ENCODE measurements around the gene NOL4L. TPM values are rescaled to one million over a fixed set of nuclear protein-coding genes. Genes with fewer than 3 reads are reported as not detected.

NOL4L gene
- total and polyA plus RNA-seq, 2 experiments from 2014 or later = 38.8 to 39.2 TPM

DNA sequence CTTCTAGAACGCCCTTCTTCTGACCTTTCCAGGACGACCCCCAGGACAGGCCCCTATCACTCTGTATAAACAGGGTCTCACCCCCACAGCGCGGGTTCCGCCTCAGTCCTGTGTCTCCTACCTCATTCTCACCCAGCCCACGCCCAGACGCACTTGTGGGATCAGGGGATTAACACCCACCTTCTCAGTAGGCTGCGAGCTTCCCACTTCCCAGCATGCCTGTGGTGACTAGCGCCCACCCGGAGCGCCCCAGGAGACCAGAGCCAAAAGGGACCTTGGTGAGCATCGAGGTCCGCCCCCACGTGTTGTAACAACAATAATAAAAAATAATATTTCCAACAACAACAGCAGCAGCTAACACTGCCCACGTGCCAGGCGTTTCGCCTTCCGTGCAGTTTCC lies 40.9 kb upstream of the NOL4L start:
- peaks cover 21% of the 10 kb centered on the region for H3K4me1 Mint-ChIP-seq
- no peak overlapping the region for H3K4me3 Mint-ChIP-seq
- no peak overlapping the region for H3K27ac Mint-ChIP-seq
- Histone ChIP-seq H3K27ac (ENCODE audit: low read depth) (no peak overlapping the region), H4K20me1 (replicated peaks; ENCODE audit: insufficient read depth) (0 out of 2 replicates have a peak, but pooled peaks cover 2% of the 10 kb centered on the region), H2AFZ (no peak overlapping the region), H3K4me2 (no peak overlapping the region), H3K27me3 (ENCODE audit: insufficient read depth) (no peaks in the 10 kb centered on the region), H3K79me2 (replicated peaks; ENCODE audit: insufficient read depth) (no peaks in the 10 kb centered on the region), H3K4me3 (no peak overlapping the region), H3K36me3 (ENCODE audit: insufficient read depth) (no peaks in the 10 kb centered on the region), H3K4me1 (ENCODE audit: insufficient read depth) (peaks cover 11% of the 10 kb centered on the region), H3K9me2 (ENCODE audit: insufficient read depth) (no peaks in the 10 kb centered on the region), H3F3A (replicated peaks; ENCODE audit: low read depth) (peaks cover 45% of the 10 kb centered on the region)
- peaks cover 17% of the 10 kb centered on the region for H3K27me3 Mint-ChIP-seq (ENCODE audit: insufficient read depth, low read depth, poor library complexity)
- DNase-seq (ENCODE audit: low spot score) (no peak), ATAC-seq (no peak)
- no peaks in the 10 kb centered on the region; the same call in 2 of the 3 replicates for H3K36me3 Mint-ChIP-seq (ENCODE audit: low read depth)
- H3K9me3 Mint-ChIP-seq = no peaks in the 10 kb centered on the region
- TF ChIP-seq CREB1 (CRISPR knock-in tag; IDR thresholded peaks at IDR 0.05; ENCODE audit: low read depth) (no peak), EZH2 (IDR thresholded peaks at IDR 0.05; ENCODE audit: low read depth, unreplicated experiment) (no peak), STAT1 (IDR thresholded peaks at IDR 0.05; ENCODE audit: unreplicated experiment) (no peak), JUNB (IDR thresholded peaks at IDR 0.05; ENCODE audit: unreplicated experiment) (no peak), EZH2phosphoT487 (IDR thresholded peaks at IDR 0.05; ENCODE audit: unreplicated experiment) (no peak), ZNF114 (CRISPR knock-in tag; IDR thresholded peaks at IDR 0.05) (no peak), POLR2AphosphoS5 (IDR thresholded peaks at IDR 0.05; ENCODE audit: low read depth) (no peak), NANOG (IDR thresholded peaks at IDR 0.05; ENCODE audit: borderline replicate concordance) (no peak), ZNF331 (CRISPR knock-in tag; IDR thresholded peaks at IDR 0.05; ENCODE audit: low read depth) (no peak)
- TF ChIP-seq, protein P1, sequence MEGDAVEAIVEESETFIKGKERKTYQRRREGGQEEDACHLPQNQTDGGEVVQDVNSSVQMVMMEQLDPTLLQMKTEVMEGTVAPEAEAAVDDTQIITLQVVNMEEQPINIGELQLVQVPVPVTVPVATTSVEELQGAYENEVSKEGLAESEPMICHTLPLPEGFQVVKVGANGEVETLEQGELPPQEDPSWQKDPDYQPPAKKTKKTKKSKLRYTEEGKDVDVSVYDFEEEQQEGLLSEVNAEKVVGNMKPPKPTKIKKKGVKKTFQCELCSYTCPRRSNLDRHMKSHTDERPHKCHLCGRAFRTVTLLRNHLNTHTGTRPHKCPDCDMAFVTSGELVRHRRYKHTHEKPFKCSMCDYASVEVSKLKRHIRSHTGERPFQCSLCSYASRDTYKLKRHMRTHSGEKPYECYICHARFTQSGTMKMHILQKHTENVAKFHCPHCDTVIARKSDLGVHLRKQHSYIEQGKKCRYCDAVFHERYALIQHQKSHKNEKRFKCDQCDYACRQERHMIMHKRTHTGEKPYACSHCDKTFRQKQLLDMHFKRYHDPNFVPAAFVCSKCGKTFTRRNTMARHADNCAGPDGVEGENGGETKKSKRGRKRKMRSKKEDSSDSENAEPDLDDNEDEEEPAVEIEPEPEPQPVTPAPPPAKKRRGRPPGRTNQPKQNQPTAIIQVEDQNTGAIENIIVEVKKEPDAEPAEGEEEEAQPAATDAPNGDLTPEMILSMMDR (conservative IDR thresholded peaks at IDR 0.05; ENCODE audit: low read depth in 2 of 2) = no peak
- TF ChIP-seq, protein P2, sequence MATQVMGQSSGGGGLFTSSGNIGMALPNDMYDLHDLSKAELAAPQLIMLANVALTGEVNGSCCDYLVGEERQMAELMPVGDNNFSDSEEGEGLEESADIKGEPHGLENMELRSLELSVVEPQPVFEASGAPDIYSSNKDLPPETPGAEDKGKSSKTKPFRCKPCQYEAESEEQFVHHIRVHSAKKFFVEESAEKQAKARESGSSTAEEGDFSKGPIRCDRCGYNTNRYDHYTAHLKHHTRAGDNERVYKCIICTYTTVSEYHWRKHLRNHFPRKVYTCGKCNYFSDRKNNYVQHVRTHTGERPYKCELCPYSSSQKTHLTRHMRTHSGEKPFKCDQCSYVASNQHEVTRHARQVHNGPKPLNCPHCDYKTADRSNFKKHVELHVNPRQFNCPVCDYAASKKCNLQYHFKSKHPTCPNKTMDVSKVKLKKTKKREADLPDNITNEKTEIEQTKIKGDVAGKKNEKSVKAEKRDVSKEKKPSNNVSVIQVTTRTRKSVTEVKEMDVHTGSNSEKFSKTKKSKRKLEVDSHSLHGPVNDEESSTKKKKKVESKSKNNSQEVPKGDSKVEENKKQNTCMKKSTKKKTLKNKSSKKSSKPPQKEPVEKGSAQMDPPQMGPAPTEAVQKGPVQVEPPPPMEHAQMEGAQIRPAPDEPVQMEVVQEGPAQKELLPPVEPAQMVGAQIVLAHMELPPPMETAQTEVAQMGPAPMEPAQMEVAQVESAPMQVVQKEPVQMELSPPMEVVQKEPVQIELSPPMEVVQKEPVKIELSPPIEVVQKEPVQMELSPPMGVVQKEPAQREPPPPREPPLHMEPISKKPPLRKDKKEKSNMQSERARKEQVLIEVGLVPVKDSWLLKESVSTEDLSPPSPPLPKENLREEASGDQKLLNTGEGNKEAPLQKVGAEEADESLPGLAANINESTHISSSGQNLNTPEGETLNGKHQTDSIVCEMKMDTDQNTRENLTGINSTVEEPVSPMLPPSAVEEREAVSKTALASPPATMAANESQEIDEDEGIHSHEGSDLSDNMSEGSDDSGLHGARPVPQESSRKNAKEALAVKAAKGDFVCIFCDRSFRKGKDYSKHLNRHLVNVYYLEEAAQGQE (IDR thresholded peaks at IDR 0.05; ENCODE audit: unreplicated experiment) = no peak
- TF ChIP-seq, protein P3, sequence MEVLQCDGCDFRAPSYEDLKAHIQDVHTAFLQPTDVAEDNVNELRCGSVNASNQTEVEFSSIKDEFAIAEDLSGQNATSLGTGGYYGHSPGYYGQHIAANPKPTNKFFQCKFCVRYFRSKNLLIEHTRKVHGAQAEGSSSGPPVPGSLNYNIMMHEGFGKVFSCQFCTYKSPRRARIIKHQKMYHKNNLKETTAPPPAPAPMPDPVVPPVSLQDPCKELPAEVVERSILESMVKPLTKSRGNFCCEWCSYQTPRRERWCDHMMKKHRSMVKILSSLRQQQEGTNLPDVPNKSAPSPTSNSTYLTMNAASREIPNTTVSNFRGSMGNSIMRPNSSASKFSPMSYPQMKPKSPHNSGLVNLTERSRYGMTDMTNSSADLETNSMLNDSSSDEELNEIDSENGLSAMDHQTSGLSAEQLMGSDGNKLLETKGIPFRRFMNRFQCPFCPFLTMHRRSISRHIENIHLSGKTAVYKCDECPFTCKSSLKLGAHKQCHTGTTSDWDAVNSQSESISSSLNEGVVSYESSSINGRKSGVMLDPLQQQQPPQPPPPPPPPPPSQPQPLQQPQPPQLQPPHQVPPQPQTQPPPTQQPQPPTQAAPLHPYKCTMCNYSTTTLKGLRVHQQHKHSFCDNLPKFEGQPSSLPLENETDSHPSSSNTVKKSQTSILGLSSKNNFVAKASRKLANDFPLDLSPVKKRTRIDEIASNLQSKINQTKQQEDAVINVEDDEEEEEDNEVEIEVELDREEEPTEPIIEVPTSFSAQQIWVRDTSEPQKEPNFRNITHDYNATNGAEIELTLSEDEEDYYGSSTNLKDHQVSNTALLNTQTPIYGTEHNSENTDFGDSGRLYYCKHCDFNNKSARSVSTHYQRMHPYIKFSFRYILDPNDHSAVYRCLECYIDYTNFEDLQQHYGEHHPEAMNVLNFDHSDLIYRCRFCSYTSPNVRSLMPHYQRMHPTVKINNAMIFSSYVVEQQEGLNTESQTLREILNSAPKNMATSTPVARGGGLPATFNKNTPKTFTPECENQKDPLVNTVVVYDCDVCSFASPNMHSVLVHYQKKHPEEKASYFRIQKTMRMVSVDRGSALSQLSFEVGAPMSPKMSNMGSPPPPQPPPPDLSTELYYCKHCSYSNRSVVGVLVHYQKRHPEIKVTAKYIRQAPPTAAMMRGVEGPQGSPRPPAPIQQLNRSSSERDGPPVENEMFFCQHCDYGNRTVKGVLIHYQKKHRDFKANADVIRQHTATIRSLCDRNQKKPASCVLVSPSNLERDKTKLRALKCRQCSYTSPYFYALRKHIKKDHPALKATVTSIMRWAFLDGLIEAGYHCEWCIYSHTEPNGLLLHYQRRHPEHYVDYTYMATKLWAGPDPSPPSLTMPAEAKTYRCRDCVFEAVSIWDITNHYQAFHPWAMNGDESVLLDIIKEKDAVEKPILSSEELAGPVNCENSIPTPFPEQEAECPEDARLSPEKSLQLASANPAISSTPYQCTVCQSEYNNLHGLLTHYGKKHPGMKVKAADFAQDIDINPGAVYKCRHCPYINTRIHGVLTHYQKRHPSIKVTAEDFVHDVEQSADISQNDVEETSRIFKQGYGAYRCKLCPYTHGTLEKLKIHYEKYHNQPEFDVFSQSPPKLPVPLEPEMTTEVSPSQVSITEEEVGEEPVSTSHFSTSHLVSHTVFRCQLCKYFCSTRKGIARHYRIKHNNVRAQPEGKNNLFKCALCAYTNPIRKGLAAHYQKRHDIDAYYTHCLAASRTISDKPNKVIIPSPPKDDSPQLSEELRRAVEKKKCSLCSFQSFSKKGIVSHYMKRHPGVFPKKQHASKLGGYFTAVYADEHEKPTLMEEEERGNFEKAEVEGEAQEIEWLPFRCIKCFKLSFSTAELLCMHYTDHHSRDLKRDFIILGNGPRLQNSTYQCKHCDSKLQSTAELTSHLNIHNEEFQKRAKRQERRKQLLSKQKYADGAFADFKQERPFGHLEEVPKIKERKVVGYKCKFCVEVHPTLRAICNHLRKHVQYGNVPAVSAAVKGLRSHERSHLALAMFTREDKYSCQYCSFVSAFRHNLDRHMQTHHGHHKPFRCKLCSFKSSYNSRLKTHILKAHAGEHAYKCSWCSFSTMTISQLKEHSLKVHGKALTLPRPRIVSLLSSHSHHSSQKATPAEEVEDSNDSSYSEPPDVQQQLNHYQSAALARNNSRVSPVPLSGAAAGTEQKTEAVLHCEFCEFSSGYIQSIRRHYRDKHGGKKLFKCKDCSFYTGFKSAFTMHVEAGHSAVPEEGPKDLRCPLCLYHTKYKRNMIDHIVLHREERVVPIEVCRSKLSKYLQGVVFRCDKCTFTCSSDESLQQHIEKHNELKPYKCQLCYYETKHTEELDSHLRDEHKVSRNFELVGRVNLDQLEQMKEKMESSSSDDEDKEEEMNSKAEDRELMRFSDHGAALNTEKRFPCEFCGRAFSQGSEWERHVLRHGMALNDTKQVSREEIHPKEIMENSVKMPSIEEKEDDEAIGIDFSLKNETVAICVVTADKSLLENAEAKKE (CRISPR knock-in tag; IDR thresholded peaks at IDR 0.05) = no peak
- TF ChIP-seq, protein P4, sequence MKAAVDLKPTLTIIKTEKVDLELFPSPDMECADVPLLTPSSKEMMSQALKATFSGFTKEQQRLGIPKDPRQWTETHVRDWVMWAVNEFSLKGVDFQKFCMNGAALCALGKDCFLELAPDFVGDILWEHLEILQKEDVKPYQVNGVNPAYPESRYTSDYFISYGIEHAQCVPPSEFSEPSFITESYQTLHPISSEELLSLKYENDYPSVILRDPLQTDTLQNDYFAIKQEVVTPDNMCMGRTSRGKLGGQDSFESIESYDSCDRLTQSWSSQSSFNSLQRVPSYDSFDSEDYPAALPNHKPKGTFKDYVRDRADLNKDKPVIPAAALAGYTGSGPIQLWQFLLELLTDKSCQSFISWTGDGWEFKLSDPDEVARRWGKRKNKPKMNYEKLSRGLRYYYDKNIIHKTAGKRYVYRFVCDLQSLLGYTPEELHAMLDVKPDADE (IDR thresholded peaks at IDR 0.05) = no peak

Data from GM23338 (cell line).